Liver (tissue), 3 donors: ENCODE data around the gene GALNT9.

Experiments used
- CTCF ChIP-seq: fragments of 150-350 bp; IDR thresholded peaks from 2 replicates; pipeline ENCODE4 v1.5.1; 2017; ENCODE audit warnings: improper control_type of control experiment, low read depth, low read length; ENCODE audit not compliant: missing input control
- FOXA1 ChIP-seq: IDR thresholded peaks from 2 replicates; pipeline ENCODE4 v1.6.1; 2016; ENCODE audit warnings: antibody characterized with exemption
- GABPA ChIP-seq, 2 donors: IDR thresholded peaks in 1 of 2; conservative IDR thresholded peaks in 1 of 2; 2 replicates each; pipeline ENCODE4 v1.6.1; 2016; ENCODE audit warnings: antibody characterized with exemption in 2 of 2, mild to moderate bottlenecking in 1 of 2, moderate library complexity in 1 of 2
- HNF4A ChIP-seq, 2 donors: conservative IDR thresholded peaks; 2 replicates each; pipeline ENCODE4 v1.6.1; 2016; ENCODE audit warnings: antibody characterized with exemption in 2 of 2, mild to moderate bottlenecking in 2 of 2
- JUND ChIP-seq, 2 donors: IDR thresholded peaks; 2 replicates each; pipeline ENCODE4 v1.6.1; 2016; ENCODE audit warnings: antibody characterized with exemption in 2 of 2
- MAX ChIP-seq: IDR thresholded peaks from 2 replicates; pipeline ENCODE4 v1.6.1; 2016; ENCODE audit warnings: antibody characterized with exemption
- RAD21 ChIP-seq, 2 donors: IDR thresholded peaks; 2 replicates each; pipeline ENCODE4 v1.6.1; 2016; ENCODE audit warnings: antibody characterized with exemption in 2 of 2, mild to moderate bottlenecking in 2 of 2
- REST ChIP-seq: IDR thresholded peaks from 2 replicates; pipeline ENCODE4 v1.6.1; 2016; ENCODE audit warnings: antibody characterized with exemption, mild to moderate bottlenecking
- TF ChIP-seq, protein P1 (sequence below): IDR thresholded peaks from 2 replicates; pipeline ENCODE4 v1.6.1; 2016; ENCODE audit warnings: antibody characterized with exemption
- donor health status: healthy.
- donor health status: healthy.

DNA sequence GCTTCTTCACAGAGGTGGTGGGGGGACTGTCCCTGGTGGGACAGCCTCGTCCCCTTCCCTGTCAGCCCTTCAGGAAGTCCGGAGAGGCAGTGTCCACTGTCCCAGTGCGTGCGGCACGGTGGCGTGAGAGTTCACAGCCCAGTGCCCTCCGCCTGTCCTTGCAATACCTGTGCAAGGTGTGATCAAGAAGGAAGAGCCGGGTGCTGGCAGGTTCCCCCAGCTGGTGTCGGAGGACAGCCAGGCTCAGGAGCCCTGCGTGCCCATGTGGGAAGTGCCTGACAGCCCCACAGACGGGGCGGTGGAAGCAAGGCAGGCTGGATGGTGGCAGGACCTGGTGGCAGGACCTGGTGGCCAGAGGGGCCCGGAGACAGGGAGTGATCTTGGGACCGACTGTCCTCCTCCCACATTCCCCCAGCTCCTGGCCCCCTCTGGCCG, 168.8 kb downstream of the GALNT9 start:
- TF ChIP-seq MAX (no peak), CTCF (no peak), GABPA (IDR thresholded peaks at IDR 0.05 in 1 of 2, conservative IDR thresholded peaks at IDR 0.05 in 1 of 2) (no peak), JUND (IDR thresholded peaks at IDR 0.05) (no peak), RAD21 (IDR thresholded peaks at IDR 0.05) (no peak), FOXA1 (no peak), HNF4A (conservative IDR thresholded peaks at IDR 0.05) (no peak), REST (no peak)
- TF ChIP-seq, protein P1, sequence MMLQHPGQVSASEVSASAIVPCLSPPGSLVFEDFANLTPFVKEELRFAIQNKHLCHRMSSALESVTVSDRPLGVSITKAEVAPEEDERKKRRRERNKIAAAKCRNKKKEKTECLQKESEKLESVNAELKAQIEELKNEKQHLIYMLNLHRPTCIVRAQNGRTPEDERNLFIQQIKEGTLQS: no peak
